Left renal pelvis (tissue), 4 donors: ENCODE results near the gene TOX2. TPM values are rescaled to one million over a fixed set of nuclear protein-coding genes. Genes with fewer than 3 reads are reported as not detected.

Experiments used
- DNase-seq, 4 donors: peaks; one replicate each; pipeline ENCODE4 v3.0.0-alpha.2; 2013; ENCODE audit warnings: low read depth in 4 of 4, low spot score in 3 of 4
- polyA plus RNA-seq, 4 donors: library from polyadenylated mRNA; unstranded; fragments of 120-200 nt; gene quantifications; one replicate each; pipeline ENCODE4 v1.2.1, GENCODE V29; 2013; ENCODE audit not compliant: insufficient read length in 4 of 4

The TOX2 gene
- polyA plus RNA-seq, 4 donors, result 1.2 to 5.3 (median 4.2) TPM

DNA sequence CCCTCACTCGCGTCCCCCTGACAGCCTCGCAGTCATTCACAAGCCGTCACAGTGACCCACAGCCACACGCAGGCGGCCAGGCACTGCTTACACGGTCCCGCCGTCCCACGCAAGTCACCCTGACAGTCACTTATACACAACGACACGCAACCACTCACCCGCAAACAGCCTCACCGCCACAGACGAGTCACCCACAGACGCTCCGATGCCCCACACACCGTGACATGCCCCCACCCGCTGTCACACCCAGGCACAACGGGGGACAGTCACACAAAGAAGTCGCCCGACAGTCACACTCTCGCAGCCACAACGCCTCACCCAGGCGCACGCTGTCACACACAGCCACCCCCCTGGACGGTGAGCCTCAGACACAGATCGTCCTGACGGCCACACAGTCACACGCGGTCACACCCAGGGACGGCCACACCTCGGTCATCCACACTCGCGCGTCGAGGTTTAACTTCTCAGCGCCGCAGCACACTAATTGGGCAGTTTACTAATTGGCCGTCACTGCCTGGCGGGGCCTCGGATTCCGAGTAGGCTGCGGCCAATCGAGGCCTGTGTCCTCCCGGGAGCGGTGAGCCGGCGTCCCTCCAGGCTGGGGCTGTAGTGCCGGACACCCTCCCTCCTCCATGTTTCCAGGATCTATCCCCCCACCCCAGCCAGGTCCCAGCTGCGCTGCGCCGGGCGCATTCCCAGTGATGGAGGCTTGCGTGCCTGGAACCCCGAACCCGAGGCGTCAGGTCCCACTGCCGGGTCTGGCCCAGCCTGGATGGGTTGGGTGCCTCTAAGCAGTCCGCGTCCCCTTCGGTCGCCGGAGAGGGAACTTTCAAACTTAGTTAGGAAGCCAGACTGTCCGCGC lies 790 bp downstream of the TOX2 start:
- no peak for DNase-seq

- DNase-seq, result no peak
These were observed 1.6 kb downstream of the TOX2 start for GRCh38 chr20:43916073-43916880.

GRCh38 chr20:43916881-43917371 lies 2.3 kb downstream of the TOX2 start:
- no peak for DNase-seq

- DNase-seq, result no peak
These were observed 2.7 kb downstream of the TOX2 start for GRCh38 chr20:43917380-43917779.

GRCh38 chr20:43919686-43920403 lies 5.2 kb downstream of the TOX2 start:
- DNase-seq, result no peak

DNA sequence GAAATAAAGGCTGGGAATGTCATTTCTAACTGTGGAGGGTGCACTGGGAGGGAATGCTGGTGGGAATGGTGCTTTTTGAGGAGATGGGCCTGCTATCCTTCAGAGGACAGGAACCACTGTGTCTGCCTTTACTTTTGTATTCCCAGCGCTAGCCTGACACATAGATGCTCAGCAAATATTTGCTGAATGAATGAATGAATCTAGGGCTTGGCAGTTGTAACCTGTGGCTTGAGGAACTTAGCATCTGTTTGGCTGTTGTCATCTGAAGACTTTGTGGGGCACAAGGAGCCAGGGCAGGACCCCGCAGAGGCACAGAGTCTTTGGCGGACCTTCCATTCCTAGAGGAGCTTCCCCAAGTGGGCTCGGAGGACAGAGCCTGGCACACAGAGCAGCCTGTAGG lies 6.1 kb downstream of the TOX2 start:
- DNase-seq, result no peak

GRCh38 chr20:43921227-43921780 lies 6.7 kb downstream of the TOX2 start:
- no peak for DNase-seq

- DNase-seq, result no peak
These were observed 8.0 kb downstream of the TOX2 start for GRCh38 chr20:43922614-43923013.

GRCh38 chr20:43923322-43923721 lies 8.7 kb downstream of the TOX2 start:
- DNase-seq, result no peak

- DNase-seq, result no peak
These were observed 9.3 kb downstream of the TOX2 start for GRCh38 chr20:43923917-43924316.

GRCh38 chr20:43925215-43925614 lies 10.6 kb downstream of the TOX2 start:
- no peak for DNase-seq

DNA sequence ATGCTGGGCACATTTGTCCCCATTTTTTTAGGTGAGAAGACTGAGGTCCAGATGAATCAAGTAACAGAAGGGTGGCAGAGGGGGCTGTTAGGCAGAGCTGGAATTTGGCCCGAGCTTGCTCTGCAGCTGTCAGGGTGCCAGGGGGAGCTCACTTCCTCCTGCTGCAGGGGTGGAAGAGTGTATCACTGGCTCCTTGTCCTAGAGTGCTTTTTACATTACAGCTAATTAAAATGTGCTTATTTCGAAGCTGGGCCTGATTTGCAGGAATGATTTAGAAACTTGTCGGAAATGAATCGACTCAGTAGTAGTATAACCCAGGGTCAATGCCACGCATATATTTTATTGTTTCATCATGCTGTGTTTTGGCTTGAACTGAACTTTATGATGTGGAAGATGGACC lies 11.1 kb downstream of the TOX2 start:
- no peak for DNase-seq

- DNase-seq, result no peak
These were observed 11.8 kb downstream of the TOX2 start for GRCh38 chr20:43926287-43927050.

GRCh38 chr20:43931976-43932375 lies 17.3 kb downstream of the TOX2 start:
- no peak for DNase-seq

- no peak for DNase-seq
These were observed 20.2 kb downstream of the TOX2 start for GRCh38 chr20:43934833-43935232.

DNA sequence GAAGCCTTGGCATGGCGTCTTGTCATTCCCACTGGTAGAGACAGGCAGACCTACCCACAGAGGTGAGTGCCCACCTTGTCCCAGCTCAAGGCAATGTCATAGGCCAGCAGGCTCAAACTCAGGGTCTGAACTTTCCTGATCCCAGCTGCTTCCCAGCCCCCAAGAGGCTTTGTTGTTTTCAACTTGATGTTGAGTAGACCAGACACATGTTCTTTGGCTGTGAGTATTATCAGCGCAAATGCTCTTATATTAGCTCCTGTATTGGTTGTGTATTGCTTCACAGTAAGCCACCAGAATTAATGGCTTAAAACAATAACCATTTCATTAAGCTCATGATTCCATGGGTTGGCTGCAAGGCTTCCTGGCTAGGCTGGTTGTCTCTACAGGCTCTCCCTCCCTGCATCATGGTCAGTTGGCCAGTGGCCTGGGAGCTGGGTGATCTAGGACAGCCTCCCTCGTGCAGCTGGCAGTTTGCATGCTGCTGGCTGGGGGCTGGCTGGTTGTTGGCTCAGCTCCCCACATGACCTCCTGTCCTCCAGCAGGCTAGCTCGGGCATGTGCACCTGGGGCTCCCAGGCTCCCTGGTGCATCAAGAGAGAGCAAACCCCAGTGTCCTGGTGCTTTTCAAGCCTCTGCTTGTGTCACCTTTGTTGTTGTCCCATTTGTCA lies 21.6 kb downstream of the TOX2 start:
- no peak for DNase-seq

DNA sequence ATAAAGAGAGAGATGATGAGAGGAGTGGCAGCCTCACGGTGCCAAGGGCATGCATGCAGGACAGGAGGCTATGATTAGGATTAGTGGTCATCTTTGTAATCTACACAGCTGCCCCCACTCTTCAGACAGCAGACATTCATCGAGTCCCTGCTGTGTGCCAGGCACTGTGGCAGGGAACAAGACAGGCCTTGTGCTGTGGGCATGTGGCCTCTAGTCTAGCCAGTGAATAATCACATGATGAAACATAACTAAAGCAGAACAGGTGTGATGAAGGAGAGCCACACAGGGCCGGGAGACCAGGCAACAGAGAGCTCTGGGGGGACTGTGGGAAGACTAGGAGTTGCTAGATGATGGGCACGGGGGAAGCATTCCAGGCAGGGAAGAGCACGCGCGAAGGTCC lies 22.2 kb downstream of the TOX2 start:
- no peak for DNase-seq

DNA sequence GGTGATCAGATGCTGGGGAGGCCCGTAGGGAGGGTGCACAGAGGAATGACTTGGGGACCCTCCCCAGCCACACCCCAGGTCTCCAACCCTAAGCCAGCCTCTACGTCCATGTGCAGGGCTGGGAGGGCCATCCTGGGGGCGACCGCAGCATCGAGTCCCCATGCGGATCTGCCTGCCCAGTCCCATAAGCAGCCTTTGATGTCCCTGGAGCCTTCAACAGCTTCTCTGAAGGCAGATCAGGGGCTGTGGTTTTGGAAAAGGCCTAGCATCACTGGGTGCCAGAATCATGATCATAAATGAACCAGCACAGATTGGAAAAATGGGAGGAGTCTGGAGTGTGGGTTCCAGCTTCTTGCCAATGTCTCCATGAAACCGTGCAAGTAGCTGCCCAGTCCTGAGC lies 22.9 kb downstream of the TOX2 start:
- no peak for DNase-seq

- no peak for DNase-seq
These were observed 23.5 kb downstream of the TOX2 start for GRCh38 chr20:43938017-43938655.
